Stimulated activated CD8-positive, alpha-beta memory T cell treated with anti-CD3 and anti-CD28 coated beads, Interleukin-12 subunit alpha, Interleukin-12 subunit beta, amount 100 ng/mL, for 24 hours (primary cell): Measurements from ENCODE around the gene DENND4A.
A peak's percentile ranks its signal among the peaks of the same experiment; 100 is the strongest.
"Not testable (repeated sequence)": the region's sequence is repeated elsewhere in the genome, so short reads cannot be mapped to it uniquely, and the experiment has no call there.

Source experiments
- DNase-seq: peaks from one replicate; pipeline ENCODE4 v3.0.0-alpha.2; 2020; ENCODE audit errors: extremely low read depth

DENND4A gene

DNA sequence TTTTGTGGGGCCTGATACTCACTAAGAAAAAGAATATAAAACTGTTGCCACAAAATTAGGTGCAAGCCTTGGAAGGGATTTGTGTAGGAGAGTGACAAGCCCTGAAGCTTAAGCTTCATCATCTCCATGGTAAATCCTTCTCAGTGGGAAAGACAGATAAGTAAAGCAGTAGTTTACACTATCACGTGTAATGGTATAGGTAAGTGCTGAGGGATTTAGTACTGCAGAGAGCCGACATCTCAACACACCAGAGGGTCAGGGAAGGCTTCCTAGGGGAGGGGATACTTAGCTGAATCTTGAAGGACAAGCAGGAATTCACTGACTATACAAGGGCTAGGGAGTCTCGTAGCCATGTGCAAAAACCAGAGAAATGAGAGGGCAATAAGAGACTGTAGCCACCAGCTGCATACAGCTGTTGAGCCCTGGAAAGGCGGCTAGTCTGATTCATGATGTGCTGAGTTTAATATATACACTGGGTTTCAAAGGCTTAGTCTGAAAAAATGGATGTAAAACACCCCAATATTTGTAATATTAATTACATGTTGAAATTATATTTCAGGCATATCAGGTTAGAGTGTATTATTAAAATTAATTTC is 159.2 kb downstream of the DENND4A start:
- no peak for DNase-seq

DNA sequence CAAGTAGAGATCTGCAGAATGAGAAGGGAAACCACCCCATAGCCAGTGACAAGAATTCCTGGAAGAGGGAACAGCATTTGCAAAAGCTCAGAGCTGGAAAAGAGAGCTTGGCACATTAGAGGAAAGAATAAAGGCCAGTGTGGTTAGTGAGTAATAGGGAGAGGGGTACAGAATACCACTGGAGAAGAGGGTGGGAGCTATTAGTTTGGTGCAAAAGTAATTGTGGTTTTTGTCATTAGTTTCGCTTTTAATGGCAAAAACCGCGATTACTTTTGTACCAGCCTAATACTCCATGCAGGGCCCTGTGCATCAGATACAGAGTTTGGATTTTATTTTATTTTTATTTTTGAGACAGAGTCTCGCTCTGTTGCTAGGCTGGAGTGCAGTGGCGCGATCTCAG is 160.6 kb downstream of the DENND4A start:
- DNase-seq = no peak

DNA sequence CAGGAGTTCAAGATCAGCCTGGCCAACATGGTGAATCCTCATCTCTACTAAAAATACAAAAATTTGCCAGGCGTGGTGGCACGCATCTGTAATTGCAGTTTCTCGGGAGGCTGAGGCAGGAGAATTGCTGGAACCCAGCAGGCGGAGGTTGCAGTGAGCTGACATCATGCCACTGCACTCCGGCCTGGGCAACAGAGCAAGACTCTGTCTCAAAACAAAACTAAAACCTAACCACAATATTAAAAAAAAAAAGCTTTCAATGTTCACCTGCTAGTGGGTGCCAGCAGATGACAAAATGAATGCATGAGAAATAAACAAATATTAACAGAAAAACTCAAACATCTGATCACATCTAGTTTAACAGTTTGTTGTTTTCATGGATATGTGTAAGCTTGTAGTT is 161.3 kb downstream of the DENND4A start:
- DNase-seq = no peak

DNA sequence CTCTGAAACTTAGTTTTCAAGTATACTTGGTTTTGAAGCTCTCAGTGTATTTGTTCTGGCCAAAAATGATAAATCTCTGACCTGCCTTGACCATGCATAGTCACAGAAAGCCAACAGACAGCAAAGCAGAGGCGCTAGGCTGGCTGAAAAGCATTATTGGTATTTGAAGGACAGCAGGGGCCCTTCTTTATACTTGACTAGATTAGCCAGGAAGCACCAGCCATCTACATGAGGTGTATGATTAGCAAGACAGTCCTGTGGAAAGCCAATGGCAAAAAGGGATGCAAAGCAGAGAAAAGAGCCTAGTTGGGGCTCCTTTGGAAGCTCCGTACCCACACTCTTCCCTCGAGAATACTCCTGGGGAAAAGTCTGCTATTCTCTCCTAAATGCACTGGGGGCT is 162.5 kb downstream of the DENND4A start:
- no peak for DNase-seq

DNA sequence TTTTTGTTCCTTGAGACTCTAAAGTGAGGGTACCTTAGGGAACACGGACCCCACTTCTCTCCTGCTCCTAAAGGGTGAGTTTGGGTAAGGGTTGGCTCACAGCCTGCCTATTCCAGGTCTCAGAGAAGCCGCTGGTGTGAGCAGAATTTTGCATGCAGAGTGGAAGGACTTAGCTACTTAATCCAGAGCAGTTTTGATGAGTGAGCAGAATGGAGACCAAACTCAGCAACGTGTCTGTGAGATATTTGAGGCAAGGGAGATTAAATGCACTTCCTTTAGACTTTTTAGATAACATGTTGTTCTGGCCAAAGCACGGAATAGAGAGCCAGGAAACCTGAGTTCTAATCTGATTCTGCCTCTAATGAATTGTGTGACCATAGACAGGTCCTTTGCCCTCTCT is 165.2 kb downstream of the DENND4A start:
- DNase-seq = no peak

DNA sequence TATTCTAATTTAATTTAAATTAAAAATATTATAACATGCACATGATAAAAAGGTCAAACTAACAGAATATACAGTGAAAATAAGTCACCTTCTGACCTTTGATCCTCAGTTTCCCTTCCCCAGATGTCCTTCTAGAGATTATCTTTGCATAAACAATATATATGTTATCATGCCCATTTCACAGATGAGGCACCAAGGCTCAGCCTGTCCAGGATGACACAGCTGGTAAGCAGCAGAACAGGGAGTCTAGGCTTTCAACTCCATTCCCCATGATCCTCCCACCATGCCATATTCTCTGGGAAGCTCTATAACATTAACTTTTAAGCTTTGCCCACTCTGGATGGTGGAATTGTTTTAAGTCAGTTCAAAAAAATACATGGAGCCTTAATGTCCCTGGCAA is 169.0 kb downstream of the DENND4A start:
- no peak for DNase-seq

GRCh38 chr15:65621638-65622037 is 170.5 kb downstream of the DENND4A start, which contains the start of gene SLC24A1:
Gene SLC24A1 (plus strand): TSS chr15:65621938. CDS start chr15:65624081, 2,143 bp downstream.
- no peak for DNase-seq

- DNase-seq = no peak
These were observed 171.3 kb downstream of the DENND4A start for GRCh38 chr15:65620833-65621232.

- no peak for DNase-seq
These were observed 172.3 kb downstream of the DENND4A start for GRCh38 chr15:65619626-65620290.

DNA sequence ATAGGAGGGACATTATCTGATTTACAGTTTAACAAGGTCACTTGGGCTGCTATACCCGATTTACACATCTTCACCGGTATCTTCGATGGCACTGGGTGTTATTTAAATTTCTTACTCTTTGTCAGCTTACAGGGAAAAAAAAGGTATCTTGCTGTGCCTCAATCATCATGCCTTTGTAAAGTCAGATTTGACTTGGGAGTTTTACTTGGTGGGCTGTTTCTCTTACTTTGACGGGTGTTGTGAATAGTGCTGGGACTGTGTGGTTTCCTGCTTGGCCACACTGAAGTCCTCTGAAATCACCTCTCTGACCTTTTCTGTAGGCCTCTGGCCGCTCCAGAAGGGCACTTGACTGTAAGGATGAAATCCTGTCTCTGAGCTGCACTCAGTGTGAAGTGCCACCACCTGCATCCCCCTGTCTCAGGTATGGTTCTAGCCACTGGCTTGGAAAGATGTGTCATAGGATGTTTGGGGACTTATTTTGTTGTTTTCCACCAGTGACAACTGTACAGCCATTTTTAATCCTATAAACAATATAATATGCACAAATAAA is 173.5 kb downstream of the DENND4A start:
- DNase-seq = no peak

GRCh38 chr15:65615887-65616286 is 176.2 kb downstream of the DENND4A start:
- DNase-seq = not testable (repeated sequence)

DNA sequence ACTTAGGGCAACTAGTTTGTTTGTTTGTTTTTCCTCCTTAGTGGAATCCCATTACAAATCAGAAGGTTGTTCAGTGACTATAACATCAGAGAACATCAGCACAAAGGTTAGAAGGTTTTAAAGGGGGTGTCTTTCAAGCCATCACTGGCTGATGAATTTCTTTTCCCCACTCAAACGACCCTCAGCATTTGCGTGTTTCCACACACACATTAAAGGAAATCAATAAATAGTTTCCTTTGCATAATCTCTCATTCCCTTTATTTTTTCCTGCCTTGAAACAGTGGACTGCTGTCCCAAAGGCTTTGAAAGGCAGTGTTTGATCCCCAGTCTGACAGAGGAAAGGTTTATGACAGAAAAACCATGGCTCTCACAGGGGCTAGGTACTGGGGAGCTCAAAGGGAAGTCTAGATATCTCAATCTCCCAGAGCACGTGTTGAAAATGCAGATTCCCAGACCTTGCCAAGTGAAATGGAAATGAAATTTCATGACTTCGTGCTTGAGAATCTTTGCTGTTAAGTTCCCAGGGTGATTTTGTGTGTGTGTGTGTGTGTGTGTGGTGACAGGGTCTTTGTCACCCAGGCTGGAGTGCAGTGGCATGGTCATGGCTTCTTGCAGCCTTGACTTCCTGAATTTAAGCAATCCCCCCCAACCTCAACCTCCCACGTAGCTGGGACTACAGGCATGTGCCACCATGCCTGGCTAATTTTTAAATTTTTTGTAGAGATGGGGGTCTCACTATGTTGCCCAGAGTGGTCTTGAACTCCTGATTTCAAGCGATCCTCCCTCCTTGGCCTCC is 178.9 kb downstream of the DENND4A start:
- DNase-seq = no peak

DNA sequence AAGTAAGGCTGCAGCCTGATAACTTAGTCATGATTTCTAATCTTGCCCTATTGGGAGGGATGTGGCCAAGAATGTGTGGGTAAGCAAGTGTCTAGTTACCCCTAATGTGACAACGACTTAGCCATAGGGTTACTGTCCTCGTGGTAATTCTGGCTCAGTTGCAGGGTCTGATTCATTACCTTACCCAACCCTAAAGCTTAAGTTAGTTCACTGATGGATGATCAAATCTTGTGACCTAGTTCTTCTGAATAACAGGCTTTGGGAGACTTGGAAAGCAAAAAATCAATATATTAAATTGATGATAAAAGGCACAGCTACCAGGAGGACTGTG is 179.5 kb downstream of the DENND4A start:
- DNase-seq = no peak

DNA sequence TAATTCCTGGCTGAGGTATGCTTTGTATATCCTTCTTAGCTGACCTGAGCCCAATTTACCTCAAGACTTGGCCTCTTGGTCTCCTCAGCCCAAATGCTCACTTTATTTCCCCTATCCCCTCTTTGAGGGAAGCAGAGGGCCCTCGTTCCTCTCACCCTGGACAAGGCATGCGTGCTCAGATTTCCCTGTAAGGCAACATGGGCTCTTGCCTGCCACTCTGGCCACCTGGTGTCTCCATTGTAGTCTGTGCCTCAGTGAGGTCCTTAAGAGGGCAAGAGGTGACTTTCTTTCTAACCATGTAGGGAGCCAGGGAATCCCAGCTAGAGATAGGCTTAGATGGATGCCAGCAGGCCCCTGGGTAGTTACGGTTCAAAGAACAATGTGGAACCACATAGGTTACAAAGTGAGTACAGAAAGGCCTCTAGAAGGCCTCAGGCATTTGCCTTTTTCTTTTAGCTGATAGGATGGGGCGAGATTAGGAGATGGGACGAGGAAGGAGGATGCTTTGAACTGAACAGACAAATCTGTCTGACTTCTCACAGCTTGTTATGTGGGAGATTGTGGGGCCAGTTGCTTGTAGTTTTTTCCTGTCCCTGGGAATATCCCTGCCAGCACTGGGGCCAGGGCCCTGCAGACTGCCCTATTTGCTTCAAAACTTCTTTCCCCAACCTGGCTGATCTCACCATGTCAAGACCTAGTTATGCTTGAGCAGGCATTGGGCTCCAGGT is 180.0 kb downstream of the DENND4A start:
- DNase-seq = no peak

DNA sequence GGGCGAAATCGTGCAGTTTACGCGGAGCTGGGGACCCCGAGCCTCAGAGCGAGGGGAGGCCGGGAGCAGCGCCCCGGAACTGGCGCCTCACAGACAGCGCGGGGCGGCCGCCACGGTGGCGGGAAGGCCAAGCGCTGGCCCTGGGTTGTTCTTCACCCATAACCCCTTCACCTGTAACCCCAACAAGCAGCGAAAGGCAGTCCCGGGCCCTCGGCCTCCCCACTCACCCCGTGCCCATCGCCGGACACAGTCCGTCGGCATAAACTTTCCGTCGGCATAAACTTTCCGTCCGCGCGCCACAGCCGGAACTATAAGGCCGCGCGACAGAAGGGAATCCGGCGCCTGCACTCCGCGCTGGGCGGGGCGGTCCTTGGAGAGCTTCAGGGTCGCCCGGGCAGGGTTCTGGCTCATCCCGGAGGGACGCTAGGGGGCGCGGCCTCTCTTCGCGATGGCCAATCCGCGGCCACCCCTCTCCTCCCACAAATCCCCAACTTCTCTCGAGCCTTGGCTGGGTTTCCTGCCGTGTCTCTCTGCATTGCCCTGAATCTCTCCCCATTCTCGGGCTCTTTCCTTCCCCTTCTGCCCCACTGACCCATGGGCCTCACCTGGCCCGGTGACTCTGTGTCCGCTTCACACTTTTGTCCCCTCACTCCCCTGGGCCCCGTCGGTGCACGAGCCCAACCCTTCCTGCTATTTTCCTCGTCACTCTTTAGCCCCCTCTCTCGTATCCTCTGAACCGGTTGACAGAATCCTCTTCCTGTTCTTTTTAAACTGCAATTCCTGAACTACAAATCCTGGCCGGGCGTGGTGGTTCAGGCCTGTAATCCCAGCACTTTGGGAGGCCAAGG is 181.0 kb downstream of the DENND4A start, which contains the start of gene INTS14:
INTS14 (minus strand) TSS at position 261 of the 848 bp plus-strand sequence. CDS start 3,751 bp downstream, outside the sequence.
- DNase-seq = peak; percentile 94
